Erythroblast (primary cell): Measurements from ENCODE around the gene ADAMTSL1.

Source experiments
- GATA1 ChIP-seq: IDR thresholded peaks from 2 replicates; pipeline ENCODE4 v1.6.1; 2011; ENCODE audit warnings: low read depth, mild to moderate bottlenecking, control low read depth, low read length, moderate library complexity
- POLR2A ChIP-seq: IDR thresholded peaks from 2 replicates; pipeline ENCODE4 v1.6.1; 2011; ENCODE audit warnings: mild to moderate bottlenecking, low read length

GRCh38 chr9:18793122-18793521, 319.2 kb downstream of the ADAMTSL1 start:
- TF ChIP-seq POLR2A = no peak
- TF ChIP-seq GATA1 = no peak
